Natural killer cell (primary cell): ENCODE data around the gene MED12L. TPM values are rescaled to one million over a fixed set of nuclear protein-coding genes. Genes with fewer than 3 reads are reported as not detected.

Experiments
- ATAC-seq, 3 donors: fragments of 150-1000 bp in 2 of 3; fragments of 200-7000 bp in 1 of 3; cut with Tn5 transposase; 1 replicate in 1 of 3; 2 replicates in 2 of 3; pipeline ENCODE4 v1.10.0; 2021; ENCODE audit warnings: mild to moderate bottlenecking in 2 of 3, moderate library complexity in 2 of 3
- DNase-seq, 2 donors: peaks; one replicate each; pipeline versions ENCODE4 v3.0.0 to v3.0.0-alpha.2; 2013 to 2021; ENCODE audit warnings: mixed read lengths in 1 of 2
- H3K27ac ChIP-seq: one replicate; pipeline ENCODE4 v1.5.1; 2013; ENCODE audit warnings: mild to moderate bottlenecking, low read length
- H3K27me3 ChIP-seq: one replicate; pipeline ENCODE4 v1.6.1; 2013; ENCODE audit warnings: low read length; ENCODE audit not compliant: control insufficient read depth, insufficient read depth
- H3K36me3 ChIP-seq: one replicate; pipeline ENCODE4 v1.6.1; 2013; ENCODE audit warnings: low read length; ENCODE audit not compliant: control insufficient read depth, insufficient read depth
- H3K4me1 ChIP-seq: one replicate; pipeline ENCODE4 v1.6.1; 2013; ENCODE audit warnings: low read length; ENCODE audit not compliant: control insufficient read depth, insufficient read depth
- H3K4me3 ChIP-seq: one replicate; pipeline ENCODE4 v1.5.1; 2013; ENCODE audit warnings: low read length
- H3K9me3 ChIP-seq: one replicate; pipeline ENCODE4 v1.6.1; 2013; ENCODE audit warnings: low read length; ENCODE audit not compliant: control insufficient read depth, insufficient read depth
- H3K27ac Mint-ChIP-seq, 2 donors: one replicate each; pipeline ENCODE4 v1.8.0; 2022; ENCODE audit warnings: mild to moderate bottlenecking in 2 of 2, mixed read lengths in 2 of 2, moderate library complexity in 1 of 2
- H3K27me3 Mint-ChIP-seq, 2 donors: one replicate each; pipeline ENCODE4 v1.8.0; 2022; ENCODE audit warnings: low read depth in 2 of 2, mixed read lengths in 2 of 2
- H3K36me3 Mint-ChIP-seq: one replicate; pipeline ENCODE4 v1.8.0; 2022; ENCODE audit warnings: mixed read lengths
- H3K4me1 Mint-ChIP-seq, 2 donors: one replicate each; pipeline ENCODE4 v1.8.0; 2022; ENCODE audit warnings: mixed read lengths in 2 of 2
- H3K4me3 Mint-ChIP-seq: one replicate; pipeline ENCODE4 v1.8.0; 2022; ENCODE audit warnings: mild to moderate bottlenecking, moderate library complexity, mixed read lengths
- H3K9me3 Mint-ChIP-seq, 2 donors: one replicate each; pipeline ENCODE4 v1.8.0; 2022; ENCODE audit warnings: mixed read lengths in 2 of 2
- WGBS: methylation state at CpG from one replicate; pipeline ENCODE4 v1.1.7; 2013; ENCODE audit warnings: missing lambda C conversion rate; ENCODE audit not compliant: insufficient coverage; 5-methylcytosine and 5-hydroxymethylcytosine counted together
- intact Hi-C: fragments of 100-400 bp; cut with micrococcal nuclease; formaldehyde crosslinking; loops from one replicate; pipeline ENCODE4 v1.14.2; 2022
- total RNA-seq, 4 donors: library from RNA; stranded (reverse); fragments of 120-200 nt in 1 of 4; gene quantifications; one replicate each; pipeline versions ENCODE4 v1.2.3 to v1.2.4, GENCODE V29; 2013 to 2022
- TF ChIP-seq, protein P1 (sequence below): fragments of 200-600 bp; IDR thresholded peaks from one replicate; pipeline ENCODE4 v1.8.0; 2022; ENCODE audit warnings: antibody characterized with exemption

Gene MED12L
- total RNA-seq, 3 donors from 2014 or later (not counting 1 experiment from before 2014, with no cell fraction given) = 3.0 to 6.5 (median 3.0) TPM

DNA sequence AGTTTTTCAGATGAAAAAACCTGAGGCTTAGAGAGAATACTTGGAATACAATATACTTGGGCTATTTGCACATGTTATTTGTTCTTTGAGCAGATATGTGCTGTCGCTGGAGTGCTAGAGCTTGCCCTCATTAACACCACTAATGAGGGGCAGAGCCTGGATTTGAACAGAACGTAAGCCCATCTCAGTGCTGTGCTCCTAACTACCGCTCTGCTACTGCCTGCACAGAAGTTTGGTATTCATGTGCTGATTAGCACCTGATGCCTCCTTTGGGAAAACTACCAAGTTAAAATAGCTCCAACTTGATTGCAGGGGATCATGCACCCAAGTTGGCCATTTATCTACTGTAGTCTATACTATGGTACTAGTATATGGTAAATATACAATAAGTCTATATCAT, 227.5 kb downstream of the MED12L start:
- Mint-ChIP-seq H3K4me1 (no peaks in the 10 kb centered on the region), H3K27me3 (no peaks in the 10 kb centered on the region), H3K9me3 (no peaks in the 10 kb centered on the region), H3K36me3 (no peaks in the 10 kb centered on the region), H3K4me3 (no peak overlapping the region), H3K27ac (no peak overlapping the region)
- no peaks in the 10 kb centered on the region for H3K36me3 ChIP-seq
- H3K4me1 ChIP-seq = no peaks in the 10 kb centered on the region
- H3K4me3 ChIP-seq = no peak overlapping the region
- ATAC-seq (no peak), DNase-seq (no peak)
- H3K9me3 ChIP-seq = no peaks in the 10 kb centered on the region
- TF ChIP-seq, protein P1, sequence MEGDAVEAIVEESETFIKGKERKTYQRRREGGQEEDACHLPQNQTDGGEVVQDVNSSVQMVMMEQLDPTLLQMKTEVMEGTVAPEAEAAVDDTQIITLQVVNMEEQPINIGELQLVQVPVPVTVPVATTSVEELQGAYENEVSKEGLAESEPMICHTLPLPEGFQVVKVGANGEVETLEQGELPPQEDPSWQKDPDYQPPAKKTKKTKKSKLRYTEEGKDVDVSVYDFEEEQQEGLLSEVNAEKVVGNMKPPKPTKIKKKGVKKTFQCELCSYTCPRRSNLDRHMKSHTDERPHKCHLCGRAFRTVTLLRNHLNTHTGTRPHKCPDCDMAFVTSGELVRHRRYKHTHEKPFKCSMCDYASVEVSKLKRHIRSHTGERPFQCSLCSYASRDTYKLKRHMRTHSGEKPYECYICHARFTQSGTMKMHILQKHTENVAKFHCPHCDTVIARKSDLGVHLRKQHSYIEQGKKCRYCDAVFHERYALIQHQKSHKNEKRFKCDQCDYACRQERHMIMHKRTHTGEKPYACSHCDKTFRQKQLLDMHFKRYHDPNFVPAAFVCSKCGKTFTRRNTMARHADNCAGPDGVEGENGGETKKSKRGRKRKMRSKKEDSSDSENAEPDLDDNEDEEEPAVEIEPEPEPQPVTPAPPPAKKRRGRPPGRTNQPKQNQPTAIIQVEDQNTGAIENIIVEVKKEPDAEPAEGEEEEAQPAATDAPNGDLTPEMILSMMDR = no peak
- intact Hi-C loops = no loop called here
- no peak overlapping the region for H3K27ac ChIP-seq
- no peaks in the 10 kb centered on the region for H3K27me3 ChIP-seq
- 98% methylated on average over 3 of the region's 3 CpGs for WGBS

DNA sequence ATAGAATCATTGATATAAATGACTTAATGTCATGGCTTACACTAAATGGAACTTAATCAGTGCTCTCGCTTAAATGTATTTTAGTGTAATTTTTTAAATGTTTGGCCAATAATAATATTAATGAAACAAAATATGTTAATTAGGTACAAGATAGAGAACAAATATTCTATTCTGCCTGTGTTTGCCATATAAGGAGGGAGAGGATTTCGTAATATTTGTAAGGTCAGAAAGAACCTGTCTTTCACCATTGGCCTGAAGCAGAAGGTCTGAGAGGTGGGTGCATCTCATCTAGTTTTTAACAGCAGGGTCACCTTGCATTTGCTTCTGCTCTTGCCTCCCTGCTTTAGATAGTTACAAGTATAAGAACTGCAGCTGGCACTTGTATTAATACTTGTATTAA, 228.7 kb downstream of the MED12L start:
- H3K27ac Mint-ChIP-seq = no peak overlapping the region
- Histone ChIP-seq H3K9me3 (no peaks in the 10 kb centered on the region), H3K4me1 (no peaks in the 10 kb centered on the region), H3K27me3 (no peaks in the 10 kb centered on the region), H3K27ac (no peak overlapping the region), H3K4me3 (no peak overlapping the region), H3K36me3 (no peaks in the 10 kb centered on the region)
- no peak for DNase-seq
- H3K4me3 Mint-ChIP-seq = no peak overlapping the region
- no peaks in the 10 kb centered on the region for H3K27me3 Mint-ChIP-seq
- H3K36me3 Mint-ChIP-seq = no peaks in the 10 kb centered on the region
- WGBS = 94% methylated on average over 1 of the region's 2 CpGs
- no peak for ATAC-seq
- H3K4me1 Mint-ChIP-seq = no peaks in the 10 kb centered on the region
- intact Hi-C loops = no loop called here
- TF ChIP-seq, protein P1 = no peak
- H3K9me3 Mint-ChIP-seq = no peaks in the 10 kb centered on the region

DNA sequence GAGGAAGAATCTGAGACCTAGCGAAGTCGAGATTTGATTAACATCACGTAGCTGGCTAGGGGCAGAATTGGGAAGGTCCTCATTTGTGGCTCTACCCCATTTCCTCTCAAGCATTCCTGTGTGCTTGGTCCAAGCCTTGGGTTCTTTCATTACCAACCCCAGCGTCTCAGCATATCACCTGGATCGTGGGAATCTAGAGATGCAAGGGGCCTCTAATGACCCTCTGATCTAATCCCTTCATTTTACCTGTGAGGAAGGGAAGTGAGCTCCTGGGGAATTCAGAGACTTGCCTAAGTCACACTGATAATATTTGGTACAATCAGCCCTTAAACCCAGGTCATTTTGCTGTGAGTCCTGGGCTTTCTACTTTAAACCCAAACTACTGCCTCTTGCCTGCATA, 229.1 kb downstream of the MED12L start:
- DNase-seq (no peak), ATAC-seq (no peak)
- H3K27me3 ChIP-seq = no peaks in the 10 kb centered on the region
- TF ChIP-seq, protein P1 = no peak
- H3K27ac ChIP-seq = no peak overlapping the region
- no peaks in the 10 kb centered on the region for H3K4me1 ChIP-seq
- WGBS = 87% methylated on average over 5 of the region's 5 CpGs
- Mint-ChIP-seq H3K27me3 (no peaks in the 10 kb centered on the region), H3K27ac (no peak overlapping the region), H3K36me3 (no peaks in the 10 kb centered on the region), H3K4me1 (no peaks in the 10 kb centered on the region), H3K9me3 (no peaks in the 10 kb centered on the region), H3K4me3 (no peak overlapping the region)
- intact Hi-C loops = no loop called here
- H3K9me3 ChIP-seq = no peaks in the 10 kb centered on the region
- H3K4me3 ChIP-seq = no peak overlapping the region
- no peaks in the 10 kb centered on the region for H3K36me3 ChIP-seq

DNA sequence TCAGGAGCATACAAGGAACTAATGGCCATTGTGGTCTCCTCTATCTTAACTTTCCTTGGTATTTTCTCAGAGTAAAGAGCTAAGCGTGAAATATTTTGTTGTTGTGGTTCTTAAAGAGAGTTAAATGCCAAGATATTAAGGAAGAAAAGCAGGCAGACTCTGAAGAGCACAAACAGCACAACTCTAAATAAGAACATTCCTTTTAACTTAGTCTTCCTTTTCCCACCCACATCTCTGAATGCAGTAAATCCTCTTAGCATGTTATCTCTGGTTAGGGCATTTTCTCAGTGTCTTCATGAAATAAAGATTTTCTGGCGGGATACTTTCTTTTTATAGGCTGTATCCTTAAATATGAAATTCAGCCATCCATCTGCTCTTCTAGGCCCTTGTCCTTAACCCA, 229.7 kb downstream of the MED12L start:
- intact Hi-C loops = no loop called here
- WGBS = no CpG with 5 or more reads among the region's 2 CpGs

More for the DNA sequence above, 229.7 kb downstream of the MED12L start:
- no peaks in the 10 kb centered on the region for H3K4me1 Mint-ChIP-seq
- ATAC-seq (no peak), DNase-seq (no peak)
- H3K27ac Mint-ChIP-seq = no peak overlapping the region
- Histone ChIP-seq H3K36me3 (no peaks in the 10 kb centered on the region), H3K4me1 (no peaks in the 10 kb centered on the region), H3K27ac (no peak overlapping the region), H3K9me3 (no peaks in the 10 kb centered on the region), H3K4me3 (no peak overlapping the region), H3K27me3 (no peaks in the 10 kb centered on the region)
- H3K9me3 Mint-ChIP-seq = no peaks in the 10 kb centered on the region
- no peaks in the 10 kb centered on the region for H3K36me3 Mint-ChIP-seq
- H3K27me3 Mint-ChIP-seq = no peaks in the 10 kb centered on the region
- TF ChIP-seq, protein P1 = no peak
- no peak overlapping the region for H3K4me3 Mint-ChIP-seq
